K562 (cell line): Measurements from ENCODE around the gene DNM1. TPM values are rescaled to one million over a fixed set of nuclear protein-coding genes. Genes with fewer than 3 reads are reported as not detected.

Experiments used
- AFF4 ChIP-seq: sonication (generic); formaldehyde crosslinking; IDR thresholded peaks from 2 replicates; pipeline ENCODE4 v1.8.0; 2023; ENCODE audit warnings: mild to moderate bottlenecking, missing genetic modification reagents
- DPF2 ChIP-seq: fragments of 450-650 bp; IDR thresholded peaks from 2 replicates; pipeline ENCODE4 v1.6.1; 2016
- MTA1 ChIP-seq: fragments of 450-650 bp; IDR thresholded peaks from 2 replicates; pipeline ENCODE4 v1.6.1; 2017; ENCODE audit warnings: borderline replicate concordance
- MYC ChIP-seq, 2 experiments: fragments of 250-450 bp in 1 of 2; sonication (Bioruptor Pico) in 1 of 2; IDR thresholded peaks; 2 replicates each; pipeline versions ENCODE4 v1.5.1 to v1.6.1; 2012 to 2021; ENCODE audit warnings: low read depth in 2 of 2, borderline replicate concordance in 1 of 2, improper control_type of control experiment in 1 of 2, low read length in 1 of 2, mild to moderate bottlenecking in 1 of 2, moderate library complexity in 1 of 2
- SMAD1 ChIP-seq: fragments of 150-350 bp; IDR thresholded peaks from 2 replicates; pipeline ENCODE4 v1.6.1; 2014; ENCODE audit warnings: low read length, low read depth; ENCODE audit not compliant: partially characterized antibody
- SRSF3 ChIP-seq: fragments of 200-400 bp; formaldehyde crosslinking; IDR thresholded peaks from 2 replicates; pipeline ENCODE4 v1.6.1; 2016; ENCODE audit warnings: mild to moderate bottlenecking, low read length, moderate library complexity; ENCODE audit not compliant: insufficient read depth
- UBTF ChIP-seq, 2 experiments: IDR thresholded peaks; 2 replicates each; pipeline ENCODE4 v1.6.1; 2012; ENCODE audit warnings: improper control_type of control experiment in 2 of 2, low read depth in 2 of 2, low read length in 2 of 2, borderline replicate concordance in 1 of 2
- ZBTB40 ChIP-seq, 2 experiments: fragments of 450-650 bp in 1 of 2; sonication (generic) in 1 of 2; formaldehyde crosslinking in 1 of 2; IDR thresholded peaks; 2 replicates each; pipeline versions ENCODE4 v1.7.1 to v1.9.0; 2016 to 2022; ENCODE audit warnings: inconsistent platforms in 1 of 2, mild to moderate bottlenecking in 1 of 2, missing genetic modification reagents in 1 of 2
- polyA plus RNA-seq, 8 experiments: library from polyadenylated mRNA; depleted of rRNA in 4 of 8; stranded (reverse) in 5 of 8; unstranded in 3 of 8; fragments of >200 nt; fragmentation: Nextera tagmentation in 2 of 8; fragmentation: Illumina TruSeq in 1 of 8; extraction: Ambion mirVana in 2 of 8; extraction: Trizol in 1 of 8; gene quantifications; 2 replicates each; pipeline versions ENCODE4 v1.2.1 to v1.2.3, GENCODE V29; 2011 to 2014; ENCODE audit warnings: inconsistent platforms in 1 of 8, missing spikeins in 1 of 8
- total RNA-seq, 7 experiments: library from RNA; depleted of rRNA in 6 of 7; stranded (reverse); fragments of >200 nt in 6 of 7; fragmentation: Illumina TruSeq in 2 of 7; extraction: Trizol in 2 of 7; gene quantifications; 2 replicates each; pipeline versions ENCODE4 v1.2.1 to v1.2.3, GENCODE V29; 2011 to 2021; ENCODE audit warnings: low replicate concordance in 1 of 7

Gene DNM1
- total and polyA plus RNA-seq, 9 of the 15 experiments (the other 6 are each of a cell fraction or from before 2014, with no cell fraction given), result 0.39 to 23.1 (median 9.1) TPM

- TF ChIP-seq AFF4 (CRISPR knock-in tag) (no peak), MTA1 (0 out of 2 replicates have a peak, but pooled peaks have one; percentile 63), DPF2 (peak; percentile 73), ZBTB40 (IDR thresholded peaks at IDR 0.05) (0 out of 2 replicates have a peak, but pooled peaks have one; percentile 56), ZBTB40 (CRISPR knock-in tag; IDR thresholded peaks at IDR 0.05) (no peak), SMAD1 (no peak), UBTF (IDR thresholded peaks at IDR 0.05; ENCODE audit: borderline replicate concordance in 1 of 2, low read depth in 2 of 2, low read length in 2 of 2) (peak in 1 of 2 experiments; percentile 54; a peak in 1 of 4 replicates), SRSF3 (no peak), MYC (IDR thresholded peaks at IDR 0.05; ENCODE audit: low read depth, low read length) (peak; percentile 58; the same call in 1 of the 2 replicates), MYC (CRISPR knock-in tag; IDR thresholded peaks at IDR 0.05; ENCODE audit: borderline replicate concordance, low read depth) (peak; percentile 86; the same call in 1 of the 2 replicates)
These were observed 750 bp downstream of the DNM1 start (continued) for GRCh38 chr9:128203707-128204551.
